Cerebellar cortex (tissue), 1 donor: ENCODE results near the gene GID4.
A peak's percentile ranks its signal among the peaks of the same experiment; 100 is the strongest.
"Not testable (repeated sequence)": the region's sequence is repeated elsewhere in the genome, so short reads cannot be mapped to it uniquely, and the experiment has no call there.

ENCODE experiments used
- DNase-seq: peaks from one replicate; pipeline ENCODE4 v3.0.0-alpha.2; 2015; ENCODE audit warnings: low spot score

Gene GID4

GRCh38 chr17:18038861-18039534 is at the start of gene GID4, which contains the start of gene ATPAF2:
Gene GID4 (plus strand): TSS chr17:18039408. CDS start chr17:18039465, 57 bp downstream.
Gene ATPAF2 (minus strand): TSS chr17:18039168. CDS start chr17:18039013, 155 bp downstream.
- DNase-seq = peak; percentile 99

- DNase-seq = no peak
These were observed 49.6 kb upstream of the GID4 start for GRCh38 chr17:17989618-17990017.

- no peak for DNase-seq
These were observed 48.9 kb upstream of the GID4 start for GRCh38 chr17:17990282-17990681.

DNA sequence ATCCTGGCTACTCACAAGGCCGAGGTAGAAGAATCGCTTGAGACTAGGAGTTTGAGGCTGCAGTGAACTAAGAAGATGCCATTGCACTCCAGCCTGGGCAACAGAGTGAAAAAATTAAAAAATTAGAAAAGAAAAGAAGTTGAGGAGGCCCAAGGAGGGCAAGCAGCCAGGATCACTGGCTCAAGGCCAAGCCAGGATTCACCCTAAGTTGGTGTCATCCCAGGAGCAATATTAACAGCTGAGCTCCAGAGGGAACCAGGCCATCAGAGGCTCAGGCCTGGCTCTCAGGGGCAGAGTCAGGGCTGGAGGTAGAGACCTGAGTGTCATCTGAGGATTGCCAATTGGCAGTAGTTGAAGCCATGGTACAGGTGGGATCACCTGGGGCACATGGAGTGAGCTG is 45.8 kb upstream of the GID4 start:
- DNase-seq = no peak

DNA sequence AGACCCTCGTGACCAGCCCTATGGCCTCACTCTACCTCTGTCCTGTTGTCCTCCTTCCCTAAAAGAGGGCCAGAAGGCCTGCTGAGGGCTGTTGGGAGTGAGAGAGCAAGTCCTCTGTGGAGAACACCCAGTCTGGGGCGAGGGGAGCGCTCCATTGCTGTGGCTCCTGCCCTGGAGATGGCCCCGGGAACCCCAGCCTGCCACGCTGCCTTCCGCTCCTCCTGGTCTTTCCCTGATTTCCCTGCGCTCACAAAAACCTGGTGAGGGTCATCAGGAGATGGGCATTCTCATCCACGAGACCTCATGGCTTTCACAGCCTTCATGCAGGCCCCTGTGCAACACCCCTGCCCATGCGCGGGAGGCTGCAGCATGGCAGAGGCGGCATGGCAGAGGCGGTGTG is 45.4 kb upstream of the GID4 start:
- no peak for DNase-seq

- peak; percentile 47 for DNase-seq
These were observed 44.7 kb upstream of the GID4 start for GRCh38 chr17:17994271-17995069.

DNA sequence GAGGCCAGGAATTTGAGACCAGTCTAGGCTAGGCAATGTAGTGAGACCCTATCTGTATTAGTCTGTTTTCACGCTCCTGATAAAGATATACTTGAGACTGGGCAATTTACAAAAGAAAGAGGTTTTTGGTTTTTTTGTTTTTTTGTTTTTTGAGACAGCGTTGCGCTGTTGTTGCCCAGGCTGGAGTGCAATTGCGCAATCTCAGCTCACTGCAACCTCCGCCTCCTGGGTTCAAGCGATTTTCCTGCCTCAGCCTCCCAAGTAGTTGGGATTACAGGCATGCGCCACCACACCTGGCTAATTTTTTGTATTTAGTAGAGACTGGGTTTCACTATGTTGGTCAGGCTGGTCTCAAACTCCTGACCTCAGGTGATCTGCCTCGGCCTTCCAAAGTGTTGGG is 43.3 kb upstream of the GID4 start:
- not testable (repeated sequence) for DNase-seq

GRCh38 chr17:17998934-17999333 is 40.3 kb upstream of the GID4 start:
- DNase-seq = no peak

GRCh38 chr17:17999364-18000029 is 39.7 kb upstream of the GID4 start:
- no peak for DNase-seq

DNA sequence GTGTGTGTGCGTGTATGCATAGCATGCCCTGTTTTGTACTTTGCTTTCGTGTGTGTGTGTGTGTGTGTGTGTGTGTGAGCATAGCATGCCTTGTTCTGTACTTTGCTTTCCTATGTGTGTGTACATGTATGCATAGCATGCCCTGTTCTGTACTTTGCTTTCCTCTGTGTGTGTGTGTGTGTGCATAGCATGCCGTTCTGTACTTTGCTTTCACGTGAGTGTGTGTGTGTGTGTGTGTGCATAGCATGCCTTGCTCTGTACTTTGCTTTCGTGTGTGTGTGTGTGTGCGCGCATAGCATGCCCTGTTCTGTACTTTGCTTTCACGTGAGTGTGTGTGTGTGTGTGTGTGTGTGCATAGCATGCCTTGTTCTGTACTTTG is 39.2 kb upstream of the GID4 start:
- no peak for DNase-seq

DNA sequence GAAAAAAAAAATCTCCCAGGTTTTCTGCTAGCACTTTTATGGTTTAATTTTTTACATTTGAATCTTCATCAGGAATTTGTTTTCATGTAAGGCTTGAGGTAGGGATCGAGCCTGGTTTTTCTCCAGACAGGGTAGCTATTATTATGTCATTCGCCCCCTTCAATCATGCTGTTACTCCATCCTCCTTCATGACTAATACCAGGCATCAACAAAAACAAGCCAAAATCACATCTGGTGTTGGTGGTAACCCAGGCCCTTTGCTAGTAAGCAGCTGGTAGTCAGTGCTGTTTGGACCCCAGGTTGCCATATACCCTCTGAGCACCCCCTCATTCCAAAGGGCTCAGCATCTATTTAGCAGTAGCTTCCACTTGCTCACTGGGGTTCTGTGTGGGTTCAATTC is 37.0 kb upstream of the GID4 start:
- DNase-seq = no peak

GRCh38 chr17:18004345-18004744 is 34.9 kb upstream of the GID4 start:
- no peak for DNase-seq

- DNase-seq = no peak
These were observed 34.3 kb upstream of the GID4 start for GRCh38 chr17:18004884-18005305.

GRCh38 chr17:18005496-18005895 is 33.7 kb upstream of the GID4 start:
- DNase-seq = no peak

GRCh38 chr17:18006495-18007239 is 32.5 kb upstream of the GID4 start:
- no peak for DNase-seq

- no peak for DNase-seq
These were observed 30.5 kb upstream of the GID4 start for GRCh38 chr17:18008496-18009268.

GRCh38 chr17:18009609-18010420 is 29.4 kb upstream of the GID4 start:
- no peak for DNase-seq

DNA sequence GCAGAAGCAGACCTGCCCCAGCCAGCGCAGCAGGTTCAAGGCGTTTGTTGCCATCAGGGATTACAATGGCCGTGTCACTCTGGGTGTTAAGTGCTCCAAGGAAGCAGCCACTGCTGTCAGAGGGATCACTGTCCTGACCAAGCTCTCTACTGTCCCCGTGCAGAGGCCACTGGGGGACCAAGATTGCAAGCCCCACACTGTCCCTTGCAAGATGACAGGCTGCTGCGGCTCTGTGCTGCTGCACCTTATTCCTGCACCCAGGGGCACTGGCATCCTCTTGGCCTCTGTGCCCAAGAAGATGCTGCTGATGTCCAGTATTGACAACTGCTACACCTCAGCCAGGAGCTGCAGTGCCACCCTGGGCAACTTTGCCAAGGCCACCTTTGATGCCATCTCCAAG is 27.9 kb upstream of the GID4 start:
- DNase-seq = no peak

DNA sequence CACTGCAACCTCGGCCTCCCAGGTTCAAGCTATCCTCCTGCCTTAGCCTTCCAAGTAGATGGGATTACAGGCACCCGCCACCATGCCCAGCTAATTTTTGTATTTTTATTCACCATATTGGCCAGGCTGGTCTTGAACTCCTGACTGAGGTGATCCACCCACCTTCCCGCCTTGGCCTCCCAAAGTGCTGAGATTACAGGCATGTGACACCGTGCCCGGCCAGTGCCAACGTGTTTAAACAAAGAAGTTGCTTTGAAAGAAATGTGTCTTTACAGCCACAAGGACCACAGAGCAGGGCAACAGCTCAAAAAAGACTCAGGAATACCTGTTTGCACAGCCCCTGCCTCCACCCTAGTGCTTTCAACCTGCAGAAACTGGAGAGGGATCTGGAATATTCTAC is 25.2 kb upstream of the GID4 start:
- DNase-seq = no peak

GRCh38 chr17:18015593-18015992 is 23.6 kb upstream of the GID4 start:
- DNase-seq = no peak

GRCh38 chr17:18016426-18016825 is 22.8 kb upstream of the GID4 start:
- no peak for DNase-seq
